Measurements from ENCODE around the gene HIPK2. TPM values are rescaled to one million over a fixed set of nuclear protein-coding genes. Genes with fewer than 3 reads are reported as not detected.

Gene HIPK2
- polyA plus RNA-seq, 3 donors: 1.6 to 12.1 (median 3.0) TPM

DNA sequence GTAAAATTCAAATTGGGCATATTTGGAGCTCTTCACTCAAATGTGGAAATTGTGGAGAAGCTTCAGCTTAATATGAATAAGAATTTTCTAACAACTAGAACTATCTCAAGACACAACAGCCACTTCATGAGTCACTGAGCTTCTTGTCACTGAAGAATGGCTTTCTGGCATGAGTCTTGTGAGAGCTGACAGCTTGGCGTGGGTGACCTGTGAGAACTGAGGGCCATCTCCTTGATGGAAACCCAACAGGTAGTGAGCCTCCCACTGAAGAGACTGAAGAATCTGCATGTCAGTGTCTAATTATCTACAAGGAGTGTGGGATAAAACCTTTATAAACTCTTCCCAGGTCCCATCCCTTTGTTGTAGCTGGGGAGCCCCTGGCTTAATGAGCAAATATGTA, 188.3 kb downstream of the HIPK2 start:
- peaks cover 8% of the 10 kb centered on the region in 2 donors for H3K4me1 ChIP-seq (ENCODE audit: control insufficient read depth in 1 of 2, insufficient read depth in 2 of 2, low read length in 2 of 2)
- H4K20me1 ChIP-seq (ENCODE audit: insufficient read depth, low read length): peaks cover 39% of the 10 kb centered on the region
- no peak overlapping the region for H3K27ac ChIP-seq (ENCODE audit: low read depth in 1 of 2, low read length in 2 of 2)
- no peak overlapping the region for H2AFZ ChIP-seq (ENCODE audit: insufficient read depth, low read depth, low read length, poor library complexity, severe bottlenecking)
- H3K27ac Mint-ChIP-seq: no peak overlapping the region
- H3K9me3 ChIP-seq (replicated peaks in 1 of 2; ENCODE audit: control insufficient read depth in 1 of 2, insufficient read depth in 1 of 2, low read length in 2 of 2): no peaks in the 10 kb centered on the region
- DNase-seq: no peak
- H3K4me3 Mint-ChIP-seq: no peak overlapping the region
- peaks cover 12% of the 10 kb centered on the region for H3K4me1 Mint-ChIP-seq
- H3K9ac ChIP-seq (ENCODE audit: insufficient read depth, low read length, poor library complexity, severe bottlenecking): no peak overlapping the region
- H3K79me2 ChIP-seq (ENCODE audit: insufficient read depth, low read length): no peaks in the 10 kb centered on the region
- intact Hi-C loops (cut with micrococcal nuclease): no loop called here
- TF ChIP-seq, protein P1, sequence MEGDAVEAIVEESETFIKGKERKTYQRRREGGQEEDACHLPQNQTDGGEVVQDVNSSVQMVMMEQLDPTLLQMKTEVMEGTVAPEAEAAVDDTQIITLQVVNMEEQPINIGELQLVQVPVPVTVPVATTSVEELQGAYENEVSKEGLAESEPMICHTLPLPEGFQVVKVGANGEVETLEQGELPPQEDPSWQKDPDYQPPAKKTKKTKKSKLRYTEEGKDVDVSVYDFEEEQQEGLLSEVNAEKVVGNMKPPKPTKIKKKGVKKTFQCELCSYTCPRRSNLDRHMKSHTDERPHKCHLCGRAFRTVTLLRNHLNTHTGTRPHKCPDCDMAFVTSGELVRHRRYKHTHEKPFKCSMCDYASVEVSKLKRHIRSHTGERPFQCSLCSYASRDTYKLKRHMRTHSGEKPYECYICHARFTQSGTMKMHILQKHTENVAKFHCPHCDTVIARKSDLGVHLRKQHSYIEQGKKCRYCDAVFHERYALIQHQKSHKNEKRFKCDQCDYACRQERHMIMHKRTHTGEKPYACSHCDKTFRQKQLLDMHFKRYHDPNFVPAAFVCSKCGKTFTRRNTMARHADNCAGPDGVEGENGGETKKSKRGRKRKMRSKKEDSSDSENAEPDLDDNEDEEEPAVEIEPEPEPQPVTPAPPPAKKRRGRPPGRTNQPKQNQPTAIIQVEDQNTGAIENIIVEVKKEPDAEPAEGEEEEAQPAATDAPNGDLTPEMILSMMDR (IDR thresholded peaks at IDR 0.05): no peak
- H3K27me3 ChIP-seq (ENCODE audit: control insufficient read depth in 2 of 2, insufficient read depth in 2 of 2, low read length in 2 of 2): no peaks in the 10 kb centered on the region
- no peak overlapping the region for H3K4me3 ChIP-seq (replicated peaks in 1 of 3; ENCODE audit: low read depth in 2 of 3, low read length in 3 of 3)
- WGBS (ENCODE audit: insufficient coverage): 100% methylated on average over 1 of the region's 1 CpG
- no peak overlapping the region for H3K4me2 ChIP-seq (replicated peaks; ENCODE audit: extremely low read depth, low read length, poor library complexity, severe bottlenecking)
- peaks cover 0 to 2% (median 0%) of the 10 kb centered on the region in 3 donors for H3K27me3 Mint-ChIP-seq (ENCODE audit: low read depth in 3 of 3)
- H3K36me3 ChIP-seq (replicated peaks in 1 of 2; ENCODE audit: control insufficient read depth in 1 of 2, insufficient read depth in 2 of 2, low read length in 2 of 2): peaks cover 82 to 97% of the 10 kb centered on the region in 2 donors
- peaks cover 81 to 93% of the 10 kb centered on the region in 2 donors for H3K36me3 Mint-ChIP-seq
- H3K9me3 Mint-ChIP-seq: no peaks in the 10 kb centered on the region

DNA sequence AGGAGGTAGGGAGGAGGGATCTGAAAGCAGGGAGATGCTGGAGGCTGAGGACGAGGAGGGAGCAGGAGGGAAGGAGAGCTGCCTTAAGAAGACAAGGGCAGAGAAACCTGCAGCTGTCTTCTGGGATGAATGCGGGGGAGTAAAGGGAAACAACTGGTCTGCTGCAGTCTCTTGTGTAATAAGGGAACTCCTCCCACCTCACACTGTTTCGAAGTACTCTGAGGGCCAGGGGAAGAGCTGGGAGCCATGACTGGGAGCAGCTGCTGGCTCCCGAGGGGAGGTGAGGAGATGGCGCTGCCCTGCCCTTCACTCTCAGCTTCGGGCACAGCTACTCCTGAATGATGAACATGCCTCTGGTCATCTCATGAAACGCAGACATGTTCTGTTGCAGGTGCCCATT, 189.2 kb downstream of the HIPK2 start:
- H3K9ac ChIP-seq (ENCODE audit: insufficient read depth, low read length, poor library complexity, severe bottlenecking): no peak overlapping the region
- H3K27ac Mint-ChIP-seq: peak overlapping the region in 3 of 7 donors; percentile 4 to 79 (median 6)

More for the DNA sequence above, 189.2 kb downstream of the HIPK2 start:
- H3K27me3 ChIP-seq (ENCODE audit: control insufficient read depth in 2 of 2, insufficient read depth in 2 of 2, low read length in 2 of 2): no peaks in the 10 kb centered on the region
- DNase-seq: peak in 1 of 3 donors; percentile 9
- peaks cover 82 to 97% of the 10 kb centered on the region in 2 donors for H3K36me3 ChIP-seq (replicated peaks in 1 of 2; ENCODE audit: control insufficient read depth in 1 of 2, insufficient read depth in 2 of 2, low read length in 2 of 2)
- no peak overlapping the region for H3K4me3 ChIP-seq (replicated peaks in 1 of 3; ENCODE audit: low read depth in 2 of 3, low read length in 3 of 3)
- Mint-ChIP-seq H3K4me1 (peaks cover 12% of the 10 kb centered on the region), H3K36me3 (peaks cover 82 to 93% of the 10 kb centered on the region in 2 donors), H3K27me3 (ENCODE audit: low read depth in 3 of 3) (peaks cover 0 to 2% (median 0%) of the 10 kb centered on the region in 3 donors), H3K4me3 (no peak overlapping the region), H3K9me3 (no peaks in the 10 kb centered on the region)
- 41% methylated on average over 4 of the region's 7 CpGs for WGBS (ENCODE audit: insufficient coverage)
- H3K9me3 ChIP-seq (replicated peaks in 1 of 2; ENCODE audit: control insufficient read depth in 1 of 2, insufficient read depth in 1 of 2, low read length in 2 of 2): no peaks in the 10 kb centered on the region
- no peak overlapping the region for H3K4me2 ChIP-seq (replicated peaks; ENCODE audit: extremely low read depth, low read length, poor library complexity, severe bottlenecking)
- intact Hi-C loops (cut with micrococcal nuclease): no loop called here
- TF ChIP-seq, protein P1 (IDR thresholded peaks at IDR 0.05): no peak
- H2AFZ ChIP-seq (ENCODE audit: insufficient read depth, low read depth, low read length, poor library complexity, severe bottlenecking): no peak overlapping the region
- H3K4me1 ChIP-seq (ENCODE audit: control insufficient read depth in 1 of 2, insufficient read depth in 2 of 2, low read length in 2 of 2): peaks cover 8% of the 10 kb centered on the region in 2 donors
- peak overlapping the region in 1 of 2 donors; percentile 63 for H3K27ac ChIP-seq (ENCODE audit: low read depth in 1 of 2, low read length in 2 of 2)
- no peaks in the 10 kb centered on the region for H3K79me2 ChIP-seq (ENCODE audit: insufficient read depth, low read length)
- H4K20me1 ChIP-seq (ENCODE audit: insufficient read depth, low read length): peaks cover 41% of the 10 kb centered on the region

Data from CD14-positive monocyte (primary cell).